Coronary artery (tissue), 2 donors: ENCODE results near the gene SAP30L.

Experiments used
- DNase-seq: peaks from one replicate; pipeline ENCODE4 v3.0.0-alpha.2; 2017; ENCODE audit warnings: low spot score
- H3K27ac ChIP-seq, 2 donors: fragments of 200-600 bp; sonication (generic); one replicate each; pipeline ENCODE4 v1.5.1; 2016 to 2019
- H3K4me3 ChIP-seq: fragments of 200-600 bp; sonication (generic); 2 replicates; pipeline ENCODE4 v1.5.1; 2016; ENCODE audit warnings: mild to moderate bottlenecking, moderate library complexity
- TF ChIP-seq, protein P1 (sequence below): fragments of 200-600 bp; sonication (generic); IDR thresholded peaks from one replicate; pipeline ENCODE4 v1.5.1; 2019; ENCODE audit warnings: antibody characterized with exemption

SAP30L gene

DNA sequence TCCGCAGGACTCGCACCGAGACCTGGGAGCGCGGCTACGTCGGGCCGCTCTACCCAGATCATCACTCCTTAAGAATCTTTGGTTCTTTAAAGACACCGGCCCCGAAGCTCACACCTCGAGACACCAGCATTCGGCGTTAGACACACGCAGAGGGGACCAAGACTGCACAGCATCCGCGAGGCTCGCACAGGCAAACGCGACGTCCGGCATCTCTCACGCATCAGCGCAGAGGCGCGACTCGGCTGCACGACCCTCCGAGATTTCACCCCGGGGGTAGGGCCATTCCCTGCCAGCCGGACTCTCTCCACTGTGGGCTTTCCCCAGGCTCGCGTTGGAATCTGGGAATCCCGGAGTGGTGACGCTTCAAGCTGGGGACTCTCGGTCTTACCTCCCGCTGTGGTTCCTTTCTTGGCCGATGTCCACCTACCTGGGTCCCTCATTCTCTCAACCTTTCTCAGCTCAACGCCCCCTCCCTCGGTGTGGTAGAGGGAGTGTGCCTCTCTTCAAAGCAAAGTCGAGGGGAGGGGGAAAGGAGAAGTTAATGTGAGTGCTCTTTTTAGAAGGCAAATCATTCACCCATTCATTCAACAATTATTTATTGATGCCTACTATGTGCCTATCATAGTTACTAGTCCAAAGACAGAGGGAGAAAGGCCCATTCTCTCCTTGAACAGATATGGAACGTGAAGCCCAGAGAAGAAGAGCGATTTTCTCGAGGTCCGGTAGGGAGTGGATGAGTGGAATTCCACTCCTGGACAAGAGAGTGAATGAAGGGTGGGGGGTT is 33.6 kb downstream of the SAP30L start:
- DNase-seq, result no peak
- TF ChIP-seq, protein P1, sequence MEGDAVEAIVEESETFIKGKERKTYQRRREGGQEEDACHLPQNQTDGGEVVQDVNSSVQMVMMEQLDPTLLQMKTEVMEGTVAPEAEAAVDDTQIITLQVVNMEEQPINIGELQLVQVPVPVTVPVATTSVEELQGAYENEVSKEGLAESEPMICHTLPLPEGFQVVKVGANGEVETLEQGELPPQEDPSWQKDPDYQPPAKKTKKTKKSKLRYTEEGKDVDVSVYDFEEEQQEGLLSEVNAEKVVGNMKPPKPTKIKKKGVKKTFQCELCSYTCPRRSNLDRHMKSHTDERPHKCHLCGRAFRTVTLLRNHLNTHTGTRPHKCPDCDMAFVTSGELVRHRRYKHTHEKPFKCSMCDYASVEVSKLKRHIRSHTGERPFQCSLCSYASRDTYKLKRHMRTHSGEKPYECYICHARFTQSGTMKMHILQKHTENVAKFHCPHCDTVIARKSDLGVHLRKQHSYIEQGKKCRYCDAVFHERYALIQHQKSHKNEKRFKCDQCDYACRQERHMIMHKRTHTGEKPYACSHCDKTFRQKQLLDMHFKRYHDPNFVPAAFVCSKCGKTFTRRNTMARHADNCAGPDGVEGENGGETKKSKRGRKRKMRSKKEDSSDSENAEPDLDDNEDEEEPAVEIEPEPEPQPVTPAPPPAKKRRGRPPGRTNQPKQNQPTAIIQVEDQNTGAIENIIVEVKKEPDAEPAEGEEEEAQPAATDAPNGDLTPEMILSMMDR, result no peak
- no peak overlapping the region for H3K27ac ChIP-seq
- H3K4me3 ChIP-seq, result peak overlapping the region; percentile 24

- TF ChIP-seq, protein P1, result no peak
- no peak overlapping the region for H3K4me3 ChIP-seq
- H3K27ac ChIP-seq, result no peak overlapping the region
- DNase-seq, result no peak
Measured at GRCh38 chr5:154479944-154480750, 34.4 kb downstream of the SAP30L start.

GRCh38 chr5:154480847-154481246 is 35.0 kb downstream of the SAP30L start:
- no peak overlapping the region for H3K4me3 ChIP-seq
- DNase-seq, result no peak
- no peak overlapping the region for H3K27ac ChIP-seq
- TF ChIP-seq, protein P1, result no peak

- Histone ChIP-seq H3K4me3 (no peak overlapping the region), H3K27ac (no peak overlapping the region)
- no peak for DNase-seq
- TF ChIP-seq, protein P1, result no peak
Measured at GRCh38 chr5:154481584-154482381, 36.0 kb downstream of the SAP30L start.

GRCh38 chr5:154482528-154483449 is 37.0 kb downstream of the SAP30L start:
- Histone ChIP-seq H3K4me3 (no peak overlapping the region), H3K27ac (no peak overlapping the region)
- DNase-seq, result no peak
- TF ChIP-seq, protein P1, result no peak
